Stimulated activated CD8-positive, alpha-beta memory T cell treated with anti-CD3 and anti-CD28 coated beads, Interleukin-7, amount 100 ng/mL, for 4 hours (primary cell): ENCODE data around the gene KLHL26.

Experiments used
- DNase-seq, 2 donors: peaks; one replicate each; pipeline ENCODE4 v3.0.0-alpha.2; 2020; ENCODE audit warnings: low read depth in 2 of 2

The KLHL26 gene

DNA sequence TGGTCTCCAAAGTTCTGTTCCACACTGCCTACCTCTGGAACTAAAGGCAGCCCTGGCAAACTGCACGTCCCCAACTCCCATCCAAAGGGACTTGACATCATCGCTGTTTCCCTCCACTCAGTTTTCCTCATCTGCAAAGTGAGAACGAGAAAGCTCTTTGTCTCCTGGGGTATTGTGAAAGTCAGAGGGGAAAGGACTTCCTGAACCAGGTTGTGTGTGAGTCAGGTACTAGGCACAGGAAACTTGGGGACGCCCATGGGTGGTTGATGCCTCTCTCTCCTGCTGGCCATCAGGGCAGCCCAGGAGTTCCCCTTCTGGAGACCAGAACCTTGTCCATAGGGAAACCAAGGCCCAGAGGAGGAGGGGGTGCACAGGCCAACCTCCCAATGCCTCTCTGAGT lies 35.0 kb upstream of the KLHL26 start:
- DNase-seq = no peak

DNA sequence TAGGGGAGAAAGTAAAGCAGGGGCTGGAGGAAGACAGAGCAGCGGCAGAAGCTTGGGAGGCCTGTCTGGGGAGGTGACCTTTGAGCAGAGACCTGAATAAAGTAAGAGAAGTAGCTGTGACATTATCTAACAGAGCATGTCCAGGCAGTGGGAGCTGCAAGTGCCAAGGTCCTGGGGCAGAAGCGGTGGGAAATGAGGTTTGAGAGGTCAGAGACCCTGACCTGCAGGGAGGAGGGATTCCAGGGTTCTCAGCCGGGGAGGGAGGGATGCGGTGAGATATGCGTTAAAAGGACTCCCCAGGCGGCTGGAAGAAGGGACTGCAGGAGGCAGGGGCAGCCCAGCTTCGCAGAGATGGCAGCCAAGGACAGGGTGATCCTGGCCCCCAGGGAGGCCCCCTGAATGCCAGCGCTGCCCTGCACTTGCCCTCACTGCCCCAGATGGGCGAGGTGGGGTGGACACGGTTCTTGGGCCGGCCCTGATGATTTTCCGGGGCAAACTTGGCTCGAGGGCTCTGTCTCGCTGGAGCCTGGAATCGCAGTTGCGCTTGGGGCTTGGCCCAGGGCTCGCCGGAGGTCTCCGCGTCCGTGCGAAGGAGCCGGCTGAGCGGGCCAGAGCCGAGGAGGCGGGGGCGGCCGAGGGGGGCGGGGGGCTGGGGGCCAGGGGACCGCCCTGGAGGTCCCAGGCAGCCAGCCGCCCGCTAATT lies 33.4 kb upstream of the KLHL26 start:
- DNase-seq = no peak

DNA sequence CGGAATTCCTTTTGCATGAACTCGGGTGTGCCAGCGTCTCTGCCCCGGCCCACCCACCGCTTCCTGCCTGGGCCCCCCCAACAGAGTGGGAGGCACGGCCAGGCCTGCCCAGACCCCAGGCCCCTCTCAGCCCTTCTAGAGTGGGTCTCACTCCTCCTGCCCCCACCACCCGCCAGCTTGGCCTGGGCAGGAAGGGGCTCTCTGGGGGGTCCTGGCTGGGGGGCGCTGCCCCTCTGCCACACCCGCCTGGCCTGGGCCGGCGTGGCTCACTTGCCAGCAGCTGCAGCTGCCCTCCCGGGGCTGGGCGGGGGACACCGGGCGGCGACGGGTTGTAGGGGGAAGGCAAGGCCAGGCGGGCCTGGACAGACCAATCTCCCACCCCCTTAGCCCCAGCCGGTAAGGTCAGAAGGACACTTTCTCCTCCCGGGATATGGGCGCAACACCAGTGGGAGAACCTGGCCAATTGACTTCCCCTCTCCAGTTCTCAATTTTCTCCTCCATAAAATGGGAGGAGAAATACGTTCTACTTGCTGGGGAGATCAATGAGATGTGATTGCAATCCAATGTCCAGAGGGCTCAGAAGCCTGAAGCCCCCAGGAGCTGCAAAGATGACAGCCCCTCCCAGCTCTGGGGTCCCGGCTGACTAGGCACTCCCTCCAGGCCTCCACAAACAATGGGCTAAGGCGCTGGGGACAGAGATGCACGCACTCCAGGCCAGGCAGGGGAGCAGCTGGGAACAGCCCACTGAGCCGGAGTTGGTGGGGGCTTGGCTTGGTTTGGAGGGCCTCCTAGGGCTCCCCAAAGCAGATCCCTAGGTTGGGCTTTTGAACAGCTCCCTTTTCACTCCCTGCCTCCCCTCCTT lies 32.6 kb upstream of the KLHL26 start:
- no peak for DNase-seq

DNA sequence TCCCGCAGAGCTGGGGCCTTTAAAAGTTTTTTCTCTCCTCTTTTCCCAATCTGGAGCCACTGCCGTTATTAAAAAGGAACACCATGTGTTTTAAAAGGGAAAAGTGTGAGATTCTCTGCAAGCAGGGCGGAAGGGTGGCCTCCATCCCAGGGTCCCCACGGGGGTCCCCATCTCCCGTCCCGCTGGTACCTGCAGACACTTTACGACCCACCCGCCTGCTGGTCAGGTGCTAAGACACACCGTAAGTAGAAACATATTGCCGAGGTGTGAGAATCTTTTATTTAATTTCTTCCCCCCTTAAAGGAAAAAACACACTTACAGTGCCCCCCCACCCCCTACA lies 32.0 kb upstream of the KLHL26 start:
- DNase-seq = no peak

DNA sequence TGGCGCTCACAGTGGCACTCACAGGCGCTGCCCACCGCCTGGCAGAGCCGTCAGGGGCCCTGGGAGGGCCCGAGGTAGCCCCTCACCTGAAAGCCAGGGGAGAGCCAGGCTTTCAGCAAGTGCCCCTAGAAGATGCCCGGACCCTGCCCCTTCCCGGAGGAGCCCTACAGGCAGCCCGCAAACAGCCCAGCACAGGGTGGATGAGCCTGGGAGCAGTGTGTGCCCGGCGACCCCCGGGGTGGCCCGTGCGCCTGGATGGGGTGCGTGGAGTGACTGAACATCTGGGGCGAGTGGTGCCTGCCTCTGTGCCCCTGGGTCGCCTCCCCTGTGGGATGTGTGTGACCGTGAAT lies 31.7 kb upstream of the KLHL26 start:
- no peak for DNase-seq

DNA sequence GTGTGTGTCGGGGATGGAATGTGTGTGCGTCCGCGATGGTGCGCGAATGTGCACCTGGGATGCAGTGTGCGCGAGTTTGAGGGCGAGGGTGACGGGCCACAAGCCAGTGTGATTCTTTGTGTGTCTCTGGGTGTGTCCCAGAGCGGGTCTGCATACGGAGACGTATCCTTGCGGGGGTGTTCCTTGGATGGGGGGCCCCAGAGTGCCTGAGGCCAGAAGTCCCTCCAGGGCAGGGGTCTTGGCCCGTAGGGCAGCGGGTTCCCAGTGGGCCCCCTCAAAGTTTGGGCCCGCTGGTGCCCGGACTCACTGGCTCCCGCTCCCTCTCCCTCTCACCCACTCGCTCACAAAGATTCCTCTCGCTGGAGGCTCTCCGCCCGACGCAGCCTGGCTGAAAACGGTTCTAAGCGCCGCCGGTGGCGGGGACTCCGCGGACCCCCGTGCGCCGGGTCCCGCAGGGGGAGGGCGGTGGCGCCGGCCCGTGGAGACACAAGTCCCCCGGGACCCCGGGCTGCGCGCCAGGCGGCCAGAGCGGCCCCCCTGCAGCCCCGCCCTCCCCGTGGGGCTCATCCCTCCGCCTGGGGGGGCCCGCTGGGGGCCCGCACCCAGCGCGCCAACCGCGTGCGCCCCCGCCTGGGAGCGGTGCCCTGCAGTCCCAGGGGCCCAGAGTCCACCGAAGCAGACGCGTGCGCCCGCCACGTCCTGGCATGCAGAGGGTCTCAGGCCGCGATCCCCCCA lies 31.1 kb upstream of the KLHL26 start:
- DNase-seq = no peak

DNA sequence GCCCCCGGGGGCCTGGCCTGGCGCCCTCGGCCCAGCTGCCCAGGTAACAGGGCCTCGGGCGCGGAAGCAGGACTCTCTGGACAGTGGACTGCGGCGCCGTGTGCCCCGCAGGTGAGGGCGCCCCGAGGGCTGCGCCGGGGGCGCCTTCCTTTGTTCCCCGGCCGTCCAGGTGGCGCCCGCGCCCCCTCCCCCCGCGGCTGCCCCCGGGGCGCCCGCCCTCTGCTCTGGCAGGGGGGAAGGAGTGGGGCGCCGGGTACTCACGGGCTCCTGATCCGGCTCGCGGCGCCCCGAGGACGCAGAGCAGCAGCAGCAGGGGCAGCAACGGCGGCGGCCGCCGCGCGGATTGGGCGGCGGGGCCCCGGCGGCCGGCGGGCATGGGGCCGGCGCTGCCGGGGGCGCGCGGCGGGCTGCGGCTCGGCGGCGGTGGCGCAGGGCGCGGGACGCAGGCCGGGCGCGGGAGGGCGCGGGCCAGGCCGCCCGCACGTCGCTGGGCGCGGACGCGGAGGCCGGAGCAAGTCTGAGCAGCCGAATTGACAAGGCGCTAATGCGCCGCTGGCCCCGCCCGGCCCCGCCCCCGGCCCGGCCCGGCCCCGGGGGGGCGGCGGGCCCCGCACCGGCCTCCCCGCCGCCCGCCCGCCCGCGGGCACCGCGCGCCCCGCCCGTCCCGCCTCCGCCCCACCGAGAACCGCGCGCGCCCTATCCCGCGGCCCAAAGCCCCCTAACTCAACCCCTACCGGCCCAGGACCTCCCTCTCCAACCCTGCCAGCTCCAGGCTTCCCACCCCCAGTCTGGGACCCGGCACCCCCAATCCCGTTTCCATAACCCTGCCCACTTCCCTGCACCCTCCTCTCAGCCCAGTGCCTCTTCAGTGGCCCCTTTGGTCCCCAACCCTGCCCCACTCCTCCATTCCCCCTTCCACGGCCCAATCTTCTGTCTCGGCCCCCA lies 30.3 kb upstream of the KLHL26 start, which contains the start of gene CRLF1:
Gene CRLF1, minus strand, starts transcription at position 519 of the 945 bp plus-strand sequence. Its CDS starts 143 bp downstream, at position 376.
- DNase-seq = no peak

DNA sequence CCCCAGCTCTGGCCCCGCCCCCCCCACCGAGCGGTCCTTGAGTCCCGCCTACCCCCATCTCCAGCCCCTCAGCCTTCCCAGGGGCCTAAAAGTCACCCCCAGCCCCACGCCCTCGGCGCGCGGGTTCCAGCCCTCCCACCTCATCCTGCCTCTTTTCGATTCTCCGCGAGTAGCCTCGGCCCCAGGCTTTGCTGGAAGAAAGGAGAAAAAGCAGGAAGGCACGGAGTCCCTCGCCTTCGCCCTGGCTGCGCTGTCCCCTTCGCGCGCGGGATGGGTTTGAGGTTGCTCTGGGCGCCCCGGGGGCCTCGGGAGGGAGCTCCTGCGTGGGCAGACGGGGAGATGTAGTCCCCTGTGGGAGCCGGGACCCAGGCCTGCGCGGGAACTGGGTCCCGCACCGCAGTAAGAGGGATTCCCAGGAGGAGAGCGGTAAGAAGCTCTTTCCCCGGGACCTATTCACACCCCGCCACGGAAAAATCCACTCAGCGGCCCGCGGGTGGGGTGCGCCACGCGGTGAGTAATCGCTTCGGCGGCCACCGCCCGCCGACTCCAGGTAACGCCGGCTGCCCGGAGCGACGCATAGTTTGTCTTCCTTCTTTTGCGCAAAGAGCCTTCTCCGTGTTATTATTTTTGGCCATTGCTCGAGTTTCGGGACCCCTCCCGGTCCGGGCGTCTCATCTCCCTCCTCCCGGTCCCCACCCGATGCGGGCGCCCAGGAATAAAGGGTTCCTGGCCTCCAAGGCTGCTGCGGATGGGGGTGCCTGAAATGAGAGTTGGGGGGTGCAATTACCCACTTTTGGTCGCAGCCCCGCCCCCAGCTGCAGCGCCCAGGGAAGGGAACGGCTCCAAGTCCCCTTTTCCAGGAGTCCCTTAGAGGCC lies 29.4 kb upstream of the KLHL26 start:
- peak in 1 of 2 donors; percentile 27 for DNase-seq

DNA sequence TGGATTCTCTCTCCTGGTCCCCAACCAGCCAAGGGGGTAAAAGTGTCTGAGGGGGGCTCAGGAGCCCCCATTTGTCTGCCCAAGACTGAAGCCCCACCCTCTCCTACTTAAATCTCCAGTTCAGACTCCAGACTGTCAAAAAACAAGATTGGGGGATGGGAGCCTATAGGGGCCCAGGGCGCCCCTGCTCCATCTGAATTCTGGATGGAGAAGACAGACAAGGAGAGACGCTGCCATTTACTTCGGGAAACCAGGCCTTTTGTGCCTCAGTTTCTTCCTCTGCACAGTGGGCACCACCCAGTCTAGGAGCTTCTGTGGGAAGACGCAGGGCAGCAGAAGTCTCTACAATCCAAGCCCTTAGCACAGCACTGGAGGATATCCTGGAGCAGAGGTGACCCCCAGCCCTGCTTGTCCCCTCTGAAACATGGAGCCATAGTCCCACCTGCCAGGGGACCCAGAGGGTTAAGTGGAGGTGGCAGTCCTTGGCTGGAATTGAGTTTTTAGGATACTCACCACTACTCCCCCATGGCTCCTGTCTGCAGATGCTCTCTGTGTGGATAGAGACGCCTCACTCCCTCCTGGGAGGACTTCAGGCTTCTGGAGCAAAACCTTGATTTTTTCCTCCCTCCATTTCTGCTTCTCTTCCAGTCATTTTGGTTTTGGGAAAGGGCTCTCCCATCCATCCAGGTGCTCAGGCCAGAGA lies 28.6 kb upstream of the KLHL26 start:
- no peak for DNase-seq

DNA sequence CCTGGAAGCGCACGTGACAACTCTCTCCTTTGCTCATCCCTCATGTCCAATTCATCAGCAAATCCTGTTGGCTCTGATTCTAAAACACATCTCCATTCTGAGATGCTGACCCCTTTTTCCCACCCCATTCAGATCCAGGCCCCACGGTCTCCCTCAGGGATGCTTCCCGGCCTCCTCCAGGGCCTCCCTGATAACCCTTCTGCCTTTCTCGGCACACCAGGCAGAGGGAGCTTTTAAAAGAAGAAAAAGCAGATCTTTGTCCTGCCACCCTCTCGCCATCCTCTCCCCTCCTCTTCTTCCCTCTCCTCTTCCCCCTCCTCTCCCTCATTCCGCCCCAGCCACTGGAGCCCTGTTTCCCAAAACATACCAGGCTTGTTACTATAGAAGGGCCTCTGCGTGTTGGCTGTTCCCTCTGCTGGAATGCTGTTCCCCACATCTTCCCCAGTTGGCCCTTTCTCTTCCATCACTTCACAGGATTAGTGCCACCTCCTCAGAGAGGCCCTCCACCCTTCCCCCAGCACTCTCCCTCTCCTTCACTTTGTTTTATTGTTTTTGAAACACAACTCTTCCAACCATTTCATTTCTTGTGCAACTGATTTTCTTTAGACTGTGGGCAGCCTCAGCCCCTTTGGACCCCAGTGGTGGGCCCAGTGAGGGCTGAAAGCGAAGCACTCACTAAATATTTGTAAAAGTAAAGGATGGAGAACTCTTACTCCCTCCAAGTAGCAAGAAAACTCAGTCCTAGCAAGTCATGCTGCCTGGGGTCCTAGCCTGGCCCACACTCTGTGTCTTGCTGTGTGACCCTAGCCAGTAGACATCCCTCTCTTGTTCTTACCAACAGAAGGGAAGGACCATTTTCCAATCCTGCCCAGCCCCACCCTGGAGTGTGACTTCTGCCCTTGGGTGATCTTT lies 27.8 kb upstream of the KLHL26 start:
- no peak for DNase-seq

DNA sequence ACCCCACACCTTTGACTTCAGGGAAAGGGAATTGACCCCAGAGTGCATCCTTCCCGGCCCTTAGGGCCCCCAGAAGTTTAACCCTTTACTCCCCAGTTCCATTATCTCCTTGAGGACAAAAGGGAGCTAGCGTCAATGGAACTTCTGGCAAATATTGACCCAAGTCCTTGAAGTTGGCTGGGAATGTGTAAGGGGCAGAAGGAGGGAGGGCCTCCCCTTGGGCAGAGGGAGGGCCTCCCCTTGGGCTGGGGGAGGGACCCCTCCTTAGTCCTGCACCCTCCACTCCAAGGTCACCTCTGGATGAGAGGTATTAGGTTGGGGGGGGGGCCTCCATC lies 27.1 kb upstream of the KLHL26 start:
- no peak for DNase-seq

DNA sequence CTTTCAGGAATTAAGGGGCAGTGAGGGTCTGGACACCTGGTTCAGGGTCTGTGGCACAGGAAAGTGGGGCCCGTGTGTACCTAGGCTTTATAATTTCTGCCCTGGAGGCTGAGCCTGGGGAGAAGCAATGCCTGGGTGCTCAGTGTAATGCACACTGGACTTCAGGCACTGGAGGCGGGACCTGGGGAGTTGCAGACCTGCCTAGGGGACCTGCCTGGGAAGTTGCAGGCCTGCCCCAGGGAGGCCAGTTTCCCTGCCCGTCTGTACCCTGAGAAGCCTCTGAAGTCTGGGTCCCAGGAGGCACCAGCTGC lies 26.6 kb upstream of the KLHL26 start:
- no peak for DNase-seq

DNA sequence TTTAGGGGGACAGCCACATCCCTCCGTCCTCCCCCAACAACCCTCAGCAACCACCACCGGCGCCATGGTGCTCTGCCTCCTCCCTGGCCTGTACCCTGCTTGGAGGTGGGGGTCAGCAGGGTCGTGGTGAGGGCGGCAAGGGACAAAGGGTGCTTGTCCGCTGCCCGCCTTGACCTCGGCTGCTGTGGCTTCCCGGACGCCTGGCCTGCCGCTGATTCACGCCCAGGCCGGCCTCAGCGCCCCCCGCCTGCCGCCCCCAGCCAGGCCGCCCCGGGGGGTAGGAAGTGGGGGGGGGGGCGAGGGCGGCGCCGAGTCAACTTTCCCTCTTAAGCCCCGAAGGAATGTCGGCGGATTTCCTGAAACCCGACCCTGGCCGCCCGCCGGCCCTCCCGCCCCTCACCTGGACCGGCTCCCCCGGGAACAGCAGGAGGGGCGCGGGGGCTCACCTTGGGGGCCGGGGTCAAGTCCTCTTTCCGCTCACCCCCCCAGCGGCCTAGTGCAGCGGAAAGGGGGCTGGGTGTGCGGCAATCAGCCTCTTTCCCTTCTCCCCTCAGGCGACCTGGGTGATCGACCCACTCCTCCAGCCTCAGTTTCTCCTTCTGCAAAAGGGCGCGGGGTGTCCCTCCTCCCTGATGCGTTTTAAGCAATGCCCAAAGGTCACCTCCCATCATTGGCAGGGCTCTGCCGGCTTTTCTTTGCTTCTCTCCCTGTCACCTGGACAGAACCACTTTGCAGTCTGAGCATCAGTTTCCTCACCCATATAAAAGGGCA lies 26.1 kb upstream of the KLHL26 start:
- no peak for DNase-seq

DNA sequence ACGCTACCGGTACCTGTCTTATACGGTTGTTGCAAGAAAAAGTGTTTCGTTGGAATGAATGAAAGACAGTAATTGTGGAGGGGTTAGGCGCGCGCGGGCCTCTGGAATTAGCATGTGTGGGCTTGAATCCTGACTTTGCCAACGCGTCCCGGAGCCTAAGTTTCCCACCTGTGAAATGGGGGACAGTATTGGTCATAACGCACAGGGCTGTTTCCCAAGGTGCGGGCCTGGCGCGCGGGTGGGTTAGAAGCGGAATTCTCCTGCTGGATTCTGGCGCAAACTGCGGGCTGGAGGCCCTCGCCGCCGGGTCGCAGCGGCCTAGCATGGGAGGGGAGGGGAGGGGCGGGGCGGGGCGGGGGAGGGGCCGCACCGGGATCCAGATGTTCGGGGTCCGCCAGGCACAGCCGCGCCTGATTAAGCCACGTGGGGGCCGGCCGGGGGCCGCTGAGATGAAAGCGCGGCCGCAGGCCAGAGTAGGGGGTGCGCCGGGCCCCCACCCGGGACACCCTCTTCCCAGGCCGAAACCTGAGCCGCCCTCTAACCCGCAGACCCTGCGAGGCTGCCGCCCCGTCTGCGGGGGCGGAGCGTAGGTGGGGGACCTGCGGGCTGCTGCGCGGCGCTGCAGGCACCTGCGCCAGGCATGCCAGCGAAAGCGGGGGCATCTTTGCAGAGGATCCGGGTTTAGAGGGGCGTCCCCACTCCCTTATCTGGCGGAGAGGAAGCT lies 25.3 kb upstream of the KLHL26 start:
- peak in 1 of 2 donors; percentile 36 for DNase-seq

DNA sequence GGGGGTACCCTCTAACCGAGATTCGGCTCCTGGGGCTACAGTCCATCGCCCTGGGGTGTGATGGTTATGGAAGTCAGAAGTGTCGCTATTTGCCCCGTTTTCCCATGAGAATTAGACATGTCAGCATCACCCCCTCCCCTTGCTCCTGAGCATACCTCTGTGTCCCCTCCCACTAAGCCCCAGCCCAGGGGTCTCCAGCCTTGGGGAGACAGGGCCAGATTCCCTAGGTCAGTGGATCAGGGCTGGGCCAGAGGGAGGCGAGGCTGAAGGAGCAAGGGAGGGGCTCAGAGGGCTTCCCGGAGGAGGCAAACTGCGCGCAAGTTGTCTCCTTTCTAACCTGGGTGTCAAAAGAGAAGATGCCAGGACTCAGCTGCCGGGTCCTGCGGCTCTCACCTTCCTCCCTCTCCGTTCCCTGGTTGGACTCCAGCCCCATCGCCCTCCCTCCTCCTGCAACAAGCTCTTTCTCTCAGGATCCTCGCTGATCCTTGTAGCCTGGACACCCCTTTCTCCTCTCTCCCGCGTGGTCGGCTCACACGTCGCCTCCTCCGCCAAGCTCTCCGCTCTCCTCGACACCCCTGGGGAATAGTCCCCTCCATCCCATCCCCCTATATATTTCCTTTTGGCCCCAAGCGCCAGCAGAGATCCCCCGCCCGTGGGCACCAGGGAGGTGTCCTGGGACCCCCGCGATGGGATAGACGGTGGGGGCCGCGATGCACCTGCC lies 24.6 kb upstream of the KLHL26 start:
- DNase-seq = no peak

DNA sequence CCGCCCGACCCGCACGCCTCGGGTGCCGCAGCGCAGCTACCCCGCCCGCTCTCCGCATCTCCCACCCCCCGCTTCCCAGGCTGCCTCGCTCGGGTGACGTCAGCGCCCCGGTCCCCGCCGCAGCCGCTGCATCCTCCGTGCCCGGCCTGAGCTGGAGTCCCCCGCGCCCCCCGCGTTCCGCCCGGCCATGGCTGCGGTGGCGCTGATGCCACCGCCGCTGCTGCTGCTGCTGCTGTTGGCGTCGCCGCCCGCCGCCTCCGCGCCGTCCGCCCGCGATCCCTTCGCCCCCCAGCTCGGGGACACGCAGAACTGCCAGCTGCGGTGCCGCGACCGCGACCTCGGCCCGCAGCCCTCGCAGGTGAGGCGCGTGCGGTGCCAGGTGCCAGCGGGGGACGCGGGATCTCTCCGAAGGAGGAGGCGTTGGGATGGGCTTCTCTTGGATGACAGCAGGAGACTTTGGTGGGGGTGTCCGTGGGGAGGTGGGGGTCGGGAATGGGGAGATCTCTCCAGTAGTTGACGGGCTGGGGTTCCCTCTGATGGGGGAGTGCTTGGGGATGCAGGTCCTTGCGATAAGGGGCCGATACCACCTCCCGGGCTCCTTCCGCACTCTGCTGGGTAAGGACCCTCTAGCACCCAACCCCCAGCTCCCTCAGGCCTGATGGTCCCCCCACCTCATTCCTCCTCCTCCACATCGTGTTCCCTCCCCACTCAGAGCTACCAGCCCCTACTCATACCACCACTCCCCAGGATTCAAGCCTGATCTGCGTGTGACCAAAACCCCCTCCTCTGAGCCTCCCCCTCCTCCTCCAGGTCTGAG lies 23.8 kb upstream of the KLHL26 start, which contains the start of gene TMEM59L:
Gene TMEM59L, plus strand, starts transcription at position 99 of the 817 bp plus-strand sequence. Its CDS starts 89 bp downstream, at position 188.
- DNase-seq = peak in 1 of 2 donors; percentile 38
